SJSA1 (cell line): ENCODE results near the gene TMEM178B. TPM values are rescaled to one million over a fixed set of nuclear protein-coding genes. Genes with fewer than 3 reads are reported as not detected.

ENCODE experiments used
- DNase-seq, 2 experiments: peaks; one replicate each; pipeline ENCODE4 v3.0.0-alpha.2; 2015 to 2020; ENCODE audit warnings: low spot score in 2 of 2, low read depth in 1 of 2
- H3K27ac ChIP-seq: fragments of 250-450 bp; sonication (Bioruptor Pico); 2 replicates; pipeline ENCODE4 v1.5.1; 2020; ENCODE audit warnings: mild to moderate bottlenecking, moderate library complexity
- H3K27me3 ChIP-seq: fragments of 250-450 bp; sonication (Bioruptor Pico); replicated peaks from 2 replicates; pipeline ENCODE4 v1.5.1; 2020; ENCODE audit warnings: mild to moderate bottlenecking, moderate library complexity
- H3K36me3 ChIP-seq: fragments of 250-450 bp; sonication (Bioruptor Pico); 2 replicates; pipeline ENCODE4 v1.5.1; 2020; ENCODE audit warnings: mild to moderate bottlenecking
- H3K4me1 ChIP-seq: fragments of 250-450 bp; sonication (Bioruptor Pico); replicated peaks from 2 replicates; pipeline ENCODE4 v1.6.1; 2021; ENCODE audit warnings: mild to moderate bottlenecking
- H3K4me3 ChIP-seq: fragments of 250-450 bp; sonication (Bioruptor Pico); 2 replicates; pipeline ENCODE4 v1.5.1; 2020; ENCODE audit warnings: mild to moderate bottlenecking
- H3K9me3 ChIP-seq: fragments of 250-450 bp; sonication (Bioruptor Pico); replicated peaks from 2 replicates; pipeline ENCODE4 v1.5.1; 2020; ENCODE audit warnings: mild to moderate bottlenecking
- total RNA-seq: library from RNA; depleted of rRNA; stranded (reverse); fragments of >200 nt; shearing (Covaris generic); gene quantifications from 2 replicates; pipeline ENCODE4 v1.2.3, GENCODE V29; 2014

The TMEM178B gene
- total RNA-seq, 1 experiment from 2014 or later, result under 0.01 TPM

DNA sequence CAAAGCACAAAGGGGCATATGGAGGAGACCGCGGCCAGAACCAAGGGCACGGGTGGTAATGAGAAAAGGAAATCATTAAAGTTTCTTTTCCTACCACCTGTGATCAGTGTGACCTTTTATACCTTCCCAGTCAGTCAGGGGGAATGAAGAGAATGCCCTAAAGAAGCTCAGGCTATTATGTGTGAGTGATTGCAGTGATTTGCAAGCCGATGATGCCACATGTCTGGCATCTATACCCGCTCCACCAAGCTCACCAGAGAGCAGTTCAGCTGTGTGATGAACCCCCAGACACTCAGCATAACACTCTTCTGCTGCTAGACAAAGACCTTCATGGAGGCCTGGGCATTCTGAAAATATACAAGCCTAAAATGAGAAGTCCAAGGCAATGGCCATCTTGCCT lies 371.1 kb downstream of the TMEM178B start:
- Histone ChIP-seq H3K4me3 (no peak overlapping the region), H3K9me3 (no peaks in the 10 kb centered on the region), H3K27ac (no peak overlapping the region), H3K4me1 (no peaks in the 10 kb centered on the region), H3K27me3 (peaks cover 6% of the 10 kb centered on the region; the same call in 1 of the 2 replicates), H3K36me3 (no peaks in the 10 kb centered on the region)
- DNase-seq, result no peak

DNA sequence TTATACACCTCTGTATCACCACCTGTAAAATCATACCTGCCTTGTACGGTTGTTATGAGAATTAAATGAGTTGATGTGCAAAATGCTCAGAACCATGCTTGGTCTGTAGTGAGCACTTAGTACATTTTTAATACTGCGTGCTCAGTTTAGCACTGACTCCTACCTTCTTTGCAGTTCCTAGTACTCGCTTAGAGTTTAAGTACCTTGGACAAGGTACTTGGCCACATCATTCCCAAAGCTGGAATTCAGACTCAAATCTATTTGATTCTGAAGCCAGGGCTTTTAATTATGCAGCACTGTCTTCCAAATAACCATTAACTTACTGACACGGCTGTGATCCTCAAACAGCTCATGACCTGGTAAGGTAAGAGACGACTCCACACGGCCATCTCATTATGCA lies 377.4 kb downstream of the TMEM178B start:
- DNase-seq, result no peak
- Histone ChIP-seq H3K27ac (no peak overlapping the region), H3K9me3 (no peaks in the 10 kb centered on the region), H3K36me3 (no peaks in the 10 kb centered on the region), H3K27me3 (no peaks in the 10 kb centered on the region; the same call in 1 of the 2 replicates), H3K4me3 (no peak overlapping the region), H3K4me1 (no peaks in the 10 kb centered on the region)

- Histone ChIP-seq H3K36me3 (no peaks in the 10 kb centered on the region), H3K4me3 (no peak overlapping the region), H3K4me1 (no peaks in the 10 kb centered on the region)
Measured at GRCh38 chr7:141452911-141453310, 379.0 kb downstream of the TMEM178B start.

GRCh38 chr7:141454338-141454737 lies 380.5 kb downstream of the TMEM178B start:
- no peak for DNase-seq
- Histone ChIP-seq H3K4me1 (no peaks in the 10 kb centered on the region), H3K27me3 (no peaks in the 10 kb centered on the region; the same call in 1 of the 2 replicates), H3K36me3 (no peaks in the 10 kb centered on the region), H3K4me3 (no peak overlapping the region), H3K27ac (no peak overlapping the region), H3K9me3 (no peaks in the 10 kb centered on the region)

More at GRCh38 chr7:141452911-141453310, 379.0 kb downstream of the TMEM178B start:
- Histone ChIP-seq H3K9me3 (no peaks in the 10 kb centered on the region), H3K27me3 (no peaks in the 10 kb centered on the region), H3K27ac (no peak overlapping the region)
- DNase-seq, result no peak

DNA sequence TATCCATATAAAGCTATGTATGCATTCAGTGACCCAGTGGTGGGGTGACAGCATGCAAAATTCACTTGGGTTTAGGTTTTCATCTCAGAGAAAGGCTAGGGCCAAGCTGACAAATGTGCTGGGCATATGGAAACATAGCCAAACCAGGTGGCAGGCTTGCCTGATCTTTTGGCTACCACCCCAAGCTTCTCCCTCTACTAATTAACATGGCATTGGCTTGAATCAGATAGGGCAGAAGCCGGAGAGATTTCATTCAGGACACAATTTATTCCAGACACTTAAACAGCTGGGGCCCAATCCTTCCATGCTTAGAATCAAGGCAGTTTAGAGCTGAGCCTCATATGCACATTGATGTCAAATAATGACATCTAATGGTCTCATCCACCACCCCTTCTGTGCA lies 381.9 kb downstream of the TMEM178B start:
- DNase-seq, result no peak
- no peak overlapping the region for H3K27ac ChIP-seq

GRCh38 chr7:141456298-141456697 lies 382.4 kb downstream of the TMEM178B start:
- Histone ChIP-seq H3K9me3 (no peaks in the 10 kb centered on the region), H3K4me1 (no peaks in the 10 kb centered on the region), H3K36me3 (no peaks in the 10 kb centered on the region), H3K4me3 (no peak overlapping the region), H3K27me3 (no peaks in the 10 kb centered on the region; the same call in 1 of the 2 replicates), H3K27ac (no peak overlapping the region)
- DNase-seq, result no peak

More for the DNA sequence above, 381.9 kb downstream of the TMEM178B start:
- Histone ChIP-seq H3K27me3 (no peaks in the 10 kb centered on the region; the same call in 1 of the 2 replicates), H3K9me3 (no peaks in the 10 kb centered on the region), H3K4me3 (no peak overlapping the region), H3K36me3 (no peaks in the 10 kb centered on the region), H3K4me1 (no peaks in the 10 kb centered on the region)

- Histone ChIP-seq H3K36me3 (no peaks in the 10 kb centered on the region), H3K4me3 (no peak overlapping the region), H3K27me3 (no peaks in the 10 kb centered on the region; the same call in 1 of the 2 replicates), H3K4me1 (no peaks in the 10 kb centered on the region), H3K9me3 (no peaks in the 10 kb centered on the region), H3K27ac (no peak overlapping the region)
- no peak for DNase-seq
Measured at GRCh38 chr7:141456711-141457110, 382.8 kb downstream of the TMEM178B start.

DNA sequence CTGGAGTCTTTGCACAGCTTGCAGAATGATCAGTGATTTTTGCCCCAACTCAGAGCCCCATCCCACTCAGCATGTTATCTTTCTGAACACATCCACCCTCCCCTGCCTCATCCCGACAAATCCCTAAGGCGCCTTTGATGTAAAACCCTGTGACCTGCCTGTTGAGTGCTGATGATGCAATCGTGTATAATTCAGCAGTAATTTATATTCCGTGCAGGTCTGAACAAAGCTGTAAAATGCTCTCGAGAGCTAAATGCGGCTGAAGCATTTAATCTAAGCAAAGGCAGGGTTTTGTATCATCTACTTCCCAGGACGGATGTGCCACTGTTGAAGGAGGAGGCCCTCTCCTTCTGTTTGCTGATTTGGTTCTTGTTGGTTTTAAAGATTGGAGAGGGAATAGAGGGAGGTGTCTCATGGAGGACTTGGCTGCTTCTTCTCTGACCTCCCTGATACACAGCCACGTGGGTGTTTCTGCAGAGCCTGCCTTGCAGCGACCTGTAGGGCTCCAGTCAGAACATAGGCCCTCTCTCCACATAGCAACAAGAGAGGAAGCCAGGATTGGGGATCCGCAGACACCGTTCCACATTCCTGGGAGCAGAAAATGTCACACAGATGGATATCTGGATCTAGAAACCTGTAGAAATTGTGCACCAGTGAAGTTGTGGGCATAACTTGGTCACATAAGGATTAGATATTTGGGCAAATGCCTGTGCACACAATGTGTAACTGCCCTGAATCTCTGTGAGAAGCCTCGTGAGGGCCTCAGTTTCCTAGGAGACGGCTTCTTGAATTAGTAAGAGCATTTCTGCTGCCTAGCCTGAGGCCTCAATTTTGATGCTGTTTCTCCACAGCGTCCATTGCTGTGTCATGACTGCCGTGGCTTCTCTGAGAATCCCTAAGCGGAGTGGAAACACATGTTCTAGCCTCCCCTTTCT lies 387.2 kb downstream of the TMEM178B start:
- H3K27me3 ChIP-seq, result no peaks in the 10 kb centered on the region; the same call in 1 of the 2 replicates
- DNase-seq, result no peak
- no peaks in the 10 kb centered on the region for H3K4me1 ChIP-seq
- no peaks in the 10 kb centered on the region for H3K9me3 ChIP-seq
- H3K36me3 ChIP-seq, result no peaks in the 10 kb centered on the region
- H3K27ac ChIP-seq, result no peak overlapping the region
- no peak overlapping the region for H3K4me3 ChIP-seq

DNA sequence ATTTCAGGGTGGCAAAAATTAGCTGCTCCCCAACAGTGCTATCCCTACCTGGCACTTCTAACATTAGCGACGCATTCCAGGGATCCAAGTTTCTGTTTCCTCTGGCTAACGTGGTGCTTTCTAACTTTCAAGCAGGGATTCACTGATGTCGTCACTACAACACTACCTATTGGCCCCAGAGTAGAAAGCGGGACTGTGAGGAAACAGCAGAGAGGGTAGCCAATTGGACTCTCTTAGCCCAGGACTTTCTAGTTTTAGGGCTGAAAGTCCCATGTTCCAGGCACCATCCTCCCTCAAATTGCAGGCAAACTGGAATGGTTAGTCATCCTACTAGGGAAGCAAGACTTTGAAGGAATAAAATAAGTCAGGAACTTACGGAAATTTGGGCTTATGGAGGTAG lies 388.1 kb downstream of the TMEM178B start:
- no peak overlapping the region for H3K4me3 ChIP-seq

DNA sequence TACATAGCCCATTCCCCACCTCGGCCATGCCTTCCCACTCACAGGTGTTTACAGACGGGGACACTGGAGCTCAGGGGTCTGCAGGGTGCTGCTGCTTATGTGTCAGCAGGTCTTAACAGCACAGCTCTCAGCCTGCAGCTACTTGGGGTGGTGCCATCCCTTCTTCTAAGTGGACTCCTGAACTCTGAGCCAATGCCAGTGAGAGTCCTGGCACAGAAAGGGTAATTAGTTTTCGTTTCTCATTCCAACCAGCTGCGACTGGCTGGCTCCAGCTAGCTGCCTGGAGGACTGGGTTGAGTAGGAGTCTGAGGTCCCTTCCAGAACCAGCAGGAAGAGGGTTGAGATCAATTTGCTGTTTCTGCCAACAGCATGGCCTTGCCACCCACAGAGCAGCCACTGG lies 389.1 kb downstream of the TMEM178B start:
- H3K9me3 ChIP-seq, result no peaks in the 10 kb centered on the region
- H3K4me1 ChIP-seq, result no peaks in the 10 kb centered on the region
- H3K27me3 ChIP-seq, result no peaks in the 10 kb centered on the region; the same call in 1 of the 2 replicates
- DNase-seq, result no peak
- H3K27ac ChIP-seq, result no peak overlapping the region
- no peaks in the 10 kb centered on the region for H3K36me3 ChIP-seq
- H3K4me3 ChIP-seq, result no peak overlapping the region

More for the DNA sequence above, 388.1 kb downstream of the TMEM178B start:
- Histone ChIP-seq H3K27me3 (no peaks in the 10 kb centered on the region; the same call in 1 of the 2 replicates), H3K4me1 (no peaks in the 10 kb centered on the region), H3K27ac (no peak overlapping the region), H3K36me3 (no peaks in the 10 kb centered on the region), H3K9me3 (no peaks in the 10 kb centered on the region)
- DNase-seq, result no peak

DNA sequence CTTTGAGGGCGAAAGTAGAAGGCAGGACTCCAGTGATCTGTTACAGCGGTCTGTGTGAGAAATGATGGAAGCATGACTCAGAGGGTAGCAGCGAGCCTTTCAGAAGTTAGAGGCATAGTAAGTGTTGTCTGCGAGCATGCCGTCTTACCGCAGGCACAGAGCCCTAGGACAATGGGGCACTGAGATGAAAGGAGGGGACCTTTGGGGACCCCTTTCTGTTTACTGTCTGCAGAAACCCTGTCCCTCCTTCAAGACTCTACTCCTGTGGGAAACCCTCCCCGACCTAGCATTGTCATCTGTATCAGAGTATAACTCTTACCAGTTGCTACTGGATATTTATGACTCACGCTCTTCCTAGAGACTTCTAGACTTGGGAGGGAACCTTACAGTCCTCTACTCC lies 390.1 kb downstream of the TMEM178B start:
- no peaks in the 10 kb centered on the region for H3K9me3 ChIP-seq
- no peaks in the 10 kb centered on the region for H3K4me1 ChIP-seq
- H3K4me3 ChIP-seq, result no peak overlapping the region
- peak in 1 of 2 experiments; percentile 21 for DNase-seq
- H3K27me3 ChIP-seq, result no peaks in the 10 kb centered on the region
- no peak overlapping the region for H3K27ac ChIP-seq
- no peaks in the 10 kb centered on the region for H3K36me3 ChIP-seq

DNA sequence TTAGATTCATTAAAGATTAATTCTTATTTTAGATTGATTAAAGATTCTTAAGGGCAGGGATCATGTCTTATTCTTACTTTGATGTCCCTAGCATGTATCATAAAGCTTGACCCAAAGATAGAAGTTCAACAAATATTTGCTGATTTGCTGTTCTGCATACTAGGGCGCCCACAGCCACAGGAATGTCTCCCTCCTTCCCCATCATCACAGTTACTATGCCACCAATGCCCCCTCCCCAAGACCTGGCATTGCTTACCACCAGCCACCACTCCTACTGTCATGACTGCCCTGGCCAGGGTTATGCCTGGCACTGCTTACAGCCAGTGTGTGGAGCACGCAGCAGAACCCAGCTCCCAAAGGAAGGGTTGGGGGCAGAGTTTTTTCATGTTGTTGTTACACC lies 390.7 kb downstream of the TMEM178B start:
- H3K27ac ChIP-seq, result no peak overlapping the region
- no peaks in the 10 kb centered on the region for H3K27me3 ChIP-seq
- H3K36me3 ChIP-seq, result no peaks in the 10 kb centered on the region
- no peak overlapping the region for H3K4me3 ChIP-seq
- no peaks in the 10 kb centered on the region for H3K9me3 ChIP-seq
- H3K4me1 ChIP-seq, result no peaks in the 10 kb centered on the region
- DNase-seq, result no peak

- Histone ChIP-seq H3K4me1 (no peaks in the 10 kb centered on the region), H3K27ac (no peak overlapping the region), H3K9me3 (no peaks in the 10 kb centered on the region), H3K4me3 (no peak overlapping the region), H3K36me3 (no peaks in the 10 kb centered on the region), H3K27me3 (no peaks in the 10 kb centered on the region)
- no peak for DNase-seq
Measured at GRCh38 chr7:141466151-141466904, 392.5 kb downstream of the TMEM178B start.

- DNase-seq, result no peak
Measured at GRCh38 chr7:141468341-141468740, 394.5 kb downstream of the TMEM178B start.

More at GRCh38 chr7:141468341-141468740, 394.5 kb downstream of the TMEM178B start:
- Histone ChIP-seq H3K4me3 (no peak overlapping the region), H3K27ac (no peak overlapping the region), H3K4me1 (no peaks in the 10 kb centered on the region), H3K36me3 (no peaks in the 10 kb centered on the region), H3K9me3 (no peaks in the 10 kb centered on the region), H3K27me3 (no peaks in the 10 kb centered on the region)
